HepG2 (cell line): ENCODE results near the gene UBE2L6. TPM values are rescaled to one million over a fixed set of nuclear protein-coding genes. Genes with fewer than 3 reads are reported as not detected.

Experiments
- CREBL2 ChIP-seq: sonication (generic); formaldehyde crosslinking; IDR thresholded peaks from 2 replicates; pipeline ENCODE4 v1.8.1; 2023; ENCODE audit warnings: missing genetic modification reagents, mild to moderate bottlenecking, borderline replicate concordance
- KDM4B ChIP-seq: sonication (generic); formaldehyde crosslinking; IDR thresholded peaks from 2 replicates; pipeline ENCODE4 v1.4.0; 2020; ENCODE audit warnings: missing genetic modification reagents
- KLF15 ChIP-seq: sonication (generic); formaldehyde crosslinking; IDR thresholded peaks from 2 replicates; pipeline ENCODE4 v1.8.1; 2023; ENCODE audit warnings: borderline replicate concordance, mild to moderate bottlenecking, inconsistent platforms, missing genetic modification reagents, mixed read lengths
- MEIS1 ChIP-seq: sonication (generic); formaldehyde crosslinking; IDR thresholded peaks from 2 replicates; pipeline ENCODE4 v1.9.0; 2021; ENCODE audit warnings: mild to moderate bottlenecking, missing genetic modification reagents, moderate library complexity, borderline replicate concordance
- MTA1 ChIP-seq: sonication (generic); formaldehyde crosslinking; IDR thresholded peaks from 2 replicates; pipeline ENCODE4 v1.4.0; 2020; ENCODE audit warnings: missing genetic modification reagents, mild to moderate bottlenecking, borderline replicate concordance
- NRL ChIP-seq: sonication (generic); formaldehyde crosslinking; IDR thresholded peaks from 2 replicates; pipeline ENCODE4 v1.5.0; 2020; ENCODE audit warnings: missing genetic modification reagents, mild to moderate bottlenecking, moderate library complexity, borderline replicate concordance
- RBFOX2 ChIP-seq: fragments of 200-400 bp; formaldehyde crosslinking; IDR thresholded peaks from 2 replicates; pipeline ENCODE4 v1.6.1; 2017; ENCODE audit warnings: low read depth, mild to moderate bottlenecking, low read length
- SALL1 ChIP-seq: sonication (generic); formaldehyde crosslinking; IDR thresholded peaks from 2 replicates; pipeline ENCODE4 v1.8.0; 2022; ENCODE audit warnings: mild to moderate bottlenecking, missing genetic modification reagents
- SOX13 ChIP-seq, 3 experiments: fragments of 450-650 bp in 1 of 3; sonication (generic) in 1 of 3; formaldehyde crosslinking in 1 of 3; IDR thresholded peaks in 2 of 3; conservative IDR thresholded peaks in 1 of 3; 2 replicates each; pipeline versions ENCODE4 v1.5.0 to v1.6.1; 2016 to 2020; ENCODE audit warnings: antibody characterized with exemption in 1 of 3, mild to moderate bottlenecking in 1 of 3, missing compliant biosample characterization in 1 of 3, missing genetic modification reagents in 1 of 3, moderate library complexity in 1 of 3
- TBX2 ChIP-seq: sonication (generic); formaldehyde crosslinking; IDR thresholded peaks from 2 replicates; pipeline ENCODE4 v1.5.0; 2020; ENCODE audit warnings: missing genetic modification reagents, mild to moderate bottlenecking, borderline replicate concordance
- TOE1 ChIP-seq: sonication (generic); formaldehyde crosslinking; IDR thresholded peaks from 2 replicates; pipeline ENCODE4 v1.4.0; 2020; ENCODE audit warnings: mild to moderate bottlenecking, missing genetic modification reagents
- YY1 ChIP-seq: IDR thresholded peaks from 2 replicates; pipeline ENCODE4 v1.6.1; 2011; ENCODE audit warnings: low read length, low read depth, moderate library complexity, mild to moderate bottlenecking; ENCODE audit not compliant: insufficient read depth, insufficient replicate concordance
- ZBTB10 ChIP-seq: sonication (generic); formaldehyde crosslinking; IDR thresholded peaks from 2 replicates; pipeline ENCODE4 v1.4.0; 2020; ENCODE audit warnings: missing genetic modification reagents, borderline replicate concordance
- ZBTB34 ChIP-seq: sonication (generic); formaldehyde crosslinking; IDR thresholded peaks from 2 replicates; pipeline ENCODE4 v1.8.0; 2022; ENCODE audit warnings: mild to moderate bottlenecking, missing genetic modification reagents
- ZBTB7A ChIP-seq: sonication (generic); formaldehyde crosslinking; IDR thresholded peaks from 2 replicates; pipeline ENCODE4 v1.8.0; 2022; ENCODE audit warnings: mild to moderate bottlenecking, missing genetic modification reagents
- ZFP36L1 ChIP-seq: sonication (generic); formaldehyde crosslinking; IDR thresholded peaks from 2 replicates; pipeline ENCODE4 v1.8.0; 2022; ENCODE audit warnings: mild to moderate bottlenecking, missing genetic modification reagents, moderate library complexity
- ZNF101 ChIP-seq: sonication (generic); formaldehyde crosslinking; IDR thresholded peaks from 2 replicates; pipeline ENCODE4 v1.4.0; 2020; ENCODE audit warnings: mild to moderate bottlenecking, low read depth, missing genetic modification reagents, borderline replicate concordance
- ZNF12 ChIP-seq: sonication (generic); formaldehyde crosslinking; IDR thresholded peaks from 2 replicates; pipeline ENCODE4 v1.5.0; 2020; ENCODE audit warnings: missing genetic modification reagents
- ZNF235 ChIP-seq: sonication (generic); formaldehyde crosslinking; IDR thresholded peaks from 2 replicates; pipeline ENCODE4 v1.8.1; 2023; ENCODE audit warnings: mild to moderate bottlenecking, missing genetic modification reagents, borderline replicate concordance
- ZNF317 ChIP-seq: sonication (generic); formaldehyde crosslinking; IDR thresholded peaks from 2 replicates; pipeline ENCODE4 v1.5.0; 2020; ENCODE audit warnings: mild to moderate bottlenecking, missing genetic modification reagents
- ZNF414 ChIP-seq: sonication (generic); formaldehyde crosslinking; IDR thresholded peaks from 2 replicates; pipeline ENCODE4 v1.5.0; 2020; ENCODE audit warnings: missing genetic modification reagents
- ZNF589 ChIP-seq: sonication (generic); formaldehyde crosslinking; conservative IDR thresholded peaks from 2 replicates; pipeline ENCODE4 v1.8.0; 2022; ENCODE audit warnings: mild to moderate bottlenecking, moderate library complexity, missing genetic modification reagents
- polyA plus RNA-seq, 8 experiments: library from polyadenylated mRNA; depleted of rRNA in 3 of 8; stranded (reverse) in 7 of 8; unstranded in 1 of 8; fragments of >200 nt; fragmentation: Illumina TruSeq in 4 of 8; extraction: Trizol in 4 of 8; gene quantifications; 2 replicates each; pipeline versions ENCODE4 v1.2.1 to v1.2.3, GENCODE V29; 2011 to 2016; ENCODE audit warnings: low read depth in 4 of 8, missing spikeins in 1 of 8, mixed read lengths in 1 of 8; ENCODE audit not compliant: insufficient read depth in 1 of 8
- total RNA-seq, 5 experiments: library from RNA; depleted of rRNA; stranded (reverse); fragments of >200 nt; fragmentation: Illumina TruSeq; extraction: Trizol; gene quantifications; 2 replicates each; pipeline ENCODE4 v1.2.3, GENCODE V29; 2016; ENCODE audit warnings: low read depth in 1 of 5

The UBE2L6 gene
- total and polyA plus RNA-seq, 2 of the 13 experiments (the other 11 are each of a cell fraction or from before 2014, with no cell fraction given): 30.3 to 30.4 TPM

DNA sequence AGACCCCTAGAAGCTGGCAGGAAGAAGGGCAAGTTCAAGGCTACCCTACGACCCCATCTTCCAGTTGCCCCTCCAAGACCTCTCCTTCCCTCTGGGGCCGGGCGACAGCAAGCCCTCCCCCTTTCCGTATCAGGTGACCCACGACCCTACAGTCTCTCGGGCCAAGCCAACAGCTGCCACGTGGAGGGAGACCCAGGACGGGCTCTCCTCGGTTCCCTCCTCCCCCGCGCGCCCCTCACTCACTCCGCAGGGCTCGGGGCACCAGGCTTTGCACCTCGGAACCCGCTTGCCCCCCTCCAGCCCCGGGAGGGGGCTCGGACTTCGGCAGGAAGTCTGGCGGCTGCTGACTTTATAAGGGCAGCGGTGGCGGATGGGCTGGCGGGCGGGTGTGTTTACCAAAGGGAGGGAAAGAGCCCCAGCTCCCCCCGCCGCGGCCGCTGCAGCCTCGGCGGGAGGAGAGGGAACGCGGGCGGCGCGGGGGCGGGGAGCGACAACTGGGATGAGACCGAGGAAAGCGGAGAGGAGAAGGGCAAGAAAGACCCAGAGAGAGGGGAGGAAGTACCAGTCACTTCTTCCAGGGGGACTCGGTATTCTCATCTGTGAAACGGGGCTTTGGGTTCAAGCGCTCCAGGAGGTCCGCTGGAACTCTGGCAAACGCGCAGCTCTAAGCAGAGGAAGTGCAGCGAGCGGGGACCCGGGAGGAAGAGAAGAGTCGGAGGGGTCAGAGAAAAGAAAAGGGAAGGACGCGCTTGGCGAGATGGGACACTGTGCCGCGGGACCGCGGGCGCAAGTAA lies 52.7 kb downstream of the UBE2L6 start (continued):
- TF ChIP-seq ZNF12 (no peak), ZNF589 (CRISPR knock-in tag) (0 out of 2 replicates have a peak, but pooled peaks have one; percentile 31), CREBL2 (no peak), NRL (CRISPR knock-in tag) (peak; percentile 58; the same call in 1 of the 2 replicates), ZBTB34 (0 out of 2 replicates have a peak, but pooled peaks have one; percentile 16), ZNF101 (CRISPR knock-in tag) (0 out of 2 replicates have a peak, but pooled peaks have one; percentile 45), KDM4B (CRISPR knock-in tag) (0 out of 2 replicates have a peak, but pooled peaks have one; percentile 70), SALL1 (CRISPR knock-in tag) (peak; percentile 58; the same call in 1 of the 2 replicates), ZNF317 (CRISPR knock-in tag) (peak; percentile 74; the same call in 1 of the 2 replicates), ZNF414 (CRISPR knock-in tag) (peak; percentile 91), SOX13 (IDR thresholded peaks at IDR 0.05) (no peak), SOX13 (CRISPR knock-in tag; conservative IDR thresholded peaks at IDR 0.05 in 1 of 2, IDR thresholded peaks at IDR 0.05 in 1 of 2) (peak in 1 of 2 experiments; percentile 24; a peak in 1 of 4 replicates), TOE1 (CRISPR knock-in tag) (0 out of 2 replicates have a peak, but pooled peaks have one; percentile 19), ZBTB10 (0 out of 2 replicates have a peak, but pooled peaks have one; percentile 21), MTA1 (CRISPR knock-in tag) (peak; percentile 38; the same call in 1 of the 2 replicates), ZFP36L1 (CRISPR knock-in tag) (peak; percentile 59; the same call in 1 of the 2 replicates), YY1 (peak; percentile 16), KLF15 (CRISPR knock-in tag) (peak; percentile 16; the same call in 1 of the 2 replicates), MEIS1 (CRISPR knock-in tag) (peak; percentile 16; the same call in 1 of the 2 replicates), ZBTB7A (CRISPR knock-in tag) (peak; percentile 21; the same call in 1 of the 2 replicates), TBX2 (CRISPR knock-in tag) (peak; percentile 17; the same call in 1 of the 2 replicates), RBFOX2 (peak; percentile 73), ZNF235 (CRISPR knock-in tag) (no peak; the same call in 1 of the 2 replicates)
